Neutrophil (primary cell): Measurements from ENCODE around the gene IGLON5.

Source experiments
- H3K27ac ChIP-seq: fragments of 200-600 bp; sonication (generic); 2 replicates; pipeline ENCODE4 v1.5.1; 2016; ENCODE audit warnings: mild to moderate bottlenecking, moderate library complexity
- H3K27me3 ChIP-seq: fragments of 200-600 bp; sonication (generic); 2 replicates; pipeline ENCODE4 v1.6.0; 2016; ENCODE audit warnings: mild to moderate bottlenecking
- H3K36me3 ChIP-seq: fragments of 200-600 bp; sonication (generic); 2 replicates; pipeline ENCODE4 v1.5.1; 2017
- H3K4me1 ChIP-seq, 2 experiments: fragments of 200-600 bp in 1 of 2; sonication (generic) in 1 of 2; 1 replicate in 1 of 2; 2 replicates in 1 of 2; pipeline versions ENCODE4 v1.5.1 to v1.6.1; 2013 to 2016; ENCODE audit warnings: low read depth in 1 of 2, low read length in 1 of 2, mild to moderate bottlenecking in 1 of 2, moderate library complexity in 1 of 2; ENCODE audit not compliant: control insufficient read depth in 1 of 2, insufficient read depth in 1 of 2
- H3K4me3 ChIP-seq, 2 experiments: fragments of 200-600 bp in 1 of 2; sonication (generic) in 1 of 2; 1 replicate in 1 of 2; 2 replicates in 1 of 2; pipeline ENCODE4 v1.5.1; 2013 to 2016; ENCODE audit warnings: low read depth in 1 of 2, low read length in 1 of 2, mild to moderate bottlenecking in 1 of 2, moderate library complexity in 1 of 2
- H3K9me3 ChIP-seq: fragments of 200-600 bp; sonication (generic); 2 replicates; pipeline ENCODE4 v1.5.1; 2016
- TF ChIP-seq, protein P1 (sequence below): fragments of 200-600 bp; sonication (generic); IDR thresholded peaks from 2 replicates; pipeline ENCODE4 v1.5.1; 2016; ENCODE audit warnings: antibody characterized with exemption

IGLON5 gene

DNA sequence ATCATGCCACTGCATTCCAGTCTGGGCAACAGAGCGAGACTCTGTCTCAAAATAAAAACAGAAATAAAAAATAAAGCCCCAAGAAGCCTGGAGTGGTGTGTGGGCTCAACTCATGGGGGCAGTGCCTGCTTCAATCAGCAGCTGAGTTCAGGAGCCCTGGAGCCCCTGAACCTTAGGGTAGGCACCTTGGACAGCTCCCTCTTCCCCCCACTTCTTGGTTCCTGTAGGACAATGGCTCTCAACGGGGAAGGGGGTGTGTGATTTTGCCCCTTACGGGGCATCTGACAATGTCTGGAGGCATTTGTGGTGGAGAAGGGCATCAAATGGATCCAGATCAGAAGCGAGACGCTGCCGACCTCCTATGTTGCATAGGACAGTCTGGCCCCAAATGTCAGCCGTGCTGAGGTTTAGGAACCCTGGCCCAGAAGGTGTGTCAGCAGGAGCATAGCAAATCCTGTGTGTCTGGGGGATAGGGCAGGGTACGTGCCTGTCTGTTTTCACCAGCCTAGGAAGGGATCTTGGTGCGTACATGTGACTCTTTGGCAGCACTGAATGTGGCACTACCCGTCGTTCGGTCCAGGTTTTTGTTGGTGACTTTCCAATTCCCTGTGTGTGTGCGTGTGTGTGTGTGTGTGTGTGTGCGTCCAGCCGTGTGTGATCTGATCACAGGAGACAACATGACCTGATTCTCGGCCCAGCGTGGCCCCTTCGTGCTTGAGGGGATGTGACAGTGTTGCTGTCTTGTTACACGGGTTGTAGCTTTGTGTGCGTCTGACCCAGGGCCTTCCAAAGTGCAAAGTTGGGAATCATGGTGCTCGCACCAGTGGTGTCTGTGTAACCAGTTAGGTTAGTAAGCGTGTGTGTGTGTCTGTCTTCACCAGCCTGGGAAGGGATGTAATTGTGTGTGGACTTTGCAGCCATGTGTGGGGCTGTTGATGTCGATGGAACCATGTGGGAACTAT is 7.5 kb downstream of the IGLON5 start:
- TF ChIP-seq, protein P1, sequence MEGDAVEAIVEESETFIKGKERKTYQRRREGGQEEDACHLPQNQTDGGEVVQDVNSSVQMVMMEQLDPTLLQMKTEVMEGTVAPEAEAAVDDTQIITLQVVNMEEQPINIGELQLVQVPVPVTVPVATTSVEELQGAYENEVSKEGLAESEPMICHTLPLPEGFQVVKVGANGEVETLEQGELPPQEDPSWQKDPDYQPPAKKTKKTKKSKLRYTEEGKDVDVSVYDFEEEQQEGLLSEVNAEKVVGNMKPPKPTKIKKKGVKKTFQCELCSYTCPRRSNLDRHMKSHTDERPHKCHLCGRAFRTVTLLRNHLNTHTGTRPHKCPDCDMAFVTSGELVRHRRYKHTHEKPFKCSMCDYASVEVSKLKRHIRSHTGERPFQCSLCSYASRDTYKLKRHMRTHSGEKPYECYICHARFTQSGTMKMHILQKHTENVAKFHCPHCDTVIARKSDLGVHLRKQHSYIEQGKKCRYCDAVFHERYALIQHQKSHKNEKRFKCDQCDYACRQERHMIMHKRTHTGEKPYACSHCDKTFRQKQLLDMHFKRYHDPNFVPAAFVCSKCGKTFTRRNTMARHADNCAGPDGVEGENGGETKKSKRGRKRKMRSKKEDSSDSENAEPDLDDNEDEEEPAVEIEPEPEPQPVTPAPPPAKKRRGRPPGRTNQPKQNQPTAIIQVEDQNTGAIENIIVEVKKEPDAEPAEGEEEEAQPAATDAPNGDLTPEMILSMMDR: no peak
- no peak overlapping the region for H3K4me3 ChIP-seq
- peaks cover 44% of the 10 kb centered on the region for H3K27me3 ChIP-seq

DNA sequence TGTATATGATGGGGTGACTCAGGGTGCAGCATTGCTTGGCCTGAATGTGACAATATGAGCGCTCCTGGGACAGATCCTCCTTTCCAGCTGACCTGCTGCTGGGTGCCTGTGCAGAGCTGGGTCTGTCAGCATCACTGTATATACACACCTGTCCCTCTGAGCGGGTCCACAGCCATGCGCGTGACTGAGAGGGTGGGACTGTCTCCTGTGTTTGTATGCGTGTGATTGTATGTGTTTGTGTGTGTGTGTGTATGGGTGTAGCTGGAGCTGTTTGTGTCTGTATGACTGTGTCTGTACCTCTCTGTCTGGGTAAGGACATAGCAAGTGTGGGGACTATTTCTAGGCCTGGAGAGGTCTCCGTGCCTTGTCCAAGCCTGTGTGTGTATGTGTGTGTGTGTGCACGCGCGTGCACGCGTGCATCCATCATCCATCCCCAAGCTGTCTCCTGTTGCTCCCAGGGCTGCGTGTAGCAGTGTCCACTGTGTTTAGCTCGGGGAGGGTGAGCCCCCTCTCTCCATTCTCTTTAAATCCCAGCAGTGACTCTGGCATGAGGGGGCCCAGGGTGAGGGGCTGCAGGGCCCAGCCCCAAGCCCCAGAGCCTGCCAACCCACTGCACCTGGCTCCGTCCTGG is 8.3 kb downstream of the IGLON5 start:
- Histone ChIP-seq H3K4me1 (no peaks in the 10 kb centered on the region), H3K4me3 (no peak overlapping the region), H3K27me3 (peaks cover 46% of the 10 kb centered on the region), H3K9me3 (no peaks in the 10 kb centered on the region), H3K27ac (no peak overlapping the region), H3K36me3 (no peaks in the 10 kb centered on the region)
- TF ChIP-seq, protein P1: no peak

More for the DNA sequence above, 7.5 kb downstream of the IGLON5 start:
- Histone ChIP-seq H3K4me1 (no peaks in the 10 kb centered on the region), H3K9me3 (no peaks in the 10 kb centered on the region), H3K27ac (no peak overlapping the region), H3K36me3 (no peaks in the 10 kb centered on the region)

DNA sequence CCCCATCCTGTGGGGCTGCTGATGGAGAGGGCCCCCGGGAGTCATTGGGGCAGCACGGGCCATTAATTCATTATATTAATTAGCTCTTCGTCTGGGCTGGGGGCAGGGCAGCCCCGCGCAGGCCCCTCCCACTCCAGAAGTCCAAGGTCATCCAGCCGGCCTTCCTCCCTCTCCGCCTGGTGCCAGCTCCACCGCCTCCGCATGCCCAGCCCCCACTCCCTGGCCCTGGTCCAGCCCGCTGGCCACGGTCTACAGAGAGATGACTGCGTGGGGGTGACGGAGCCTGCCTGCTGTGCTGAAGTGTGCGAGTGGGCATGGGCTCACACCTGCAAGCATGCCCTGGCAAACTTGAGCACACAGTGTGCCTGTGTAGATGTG is 8.8 kb downstream of the IGLON5 start:
- TF ChIP-seq, protein P1: no peak
- Histone ChIP-seq H3K27me3 (peaks cover 46% of the 10 kb centered on the region), H3K4me1 (no peaks in the 10 kb centered on the region), H3K36me3 (no peaks in the 10 kb centered on the region), H3K27ac (no peak overlapping the region), H3K9me3 (no peaks in the 10 kb centered on the region), H3K4me3 (no peak overlapping the region)

DNA sequence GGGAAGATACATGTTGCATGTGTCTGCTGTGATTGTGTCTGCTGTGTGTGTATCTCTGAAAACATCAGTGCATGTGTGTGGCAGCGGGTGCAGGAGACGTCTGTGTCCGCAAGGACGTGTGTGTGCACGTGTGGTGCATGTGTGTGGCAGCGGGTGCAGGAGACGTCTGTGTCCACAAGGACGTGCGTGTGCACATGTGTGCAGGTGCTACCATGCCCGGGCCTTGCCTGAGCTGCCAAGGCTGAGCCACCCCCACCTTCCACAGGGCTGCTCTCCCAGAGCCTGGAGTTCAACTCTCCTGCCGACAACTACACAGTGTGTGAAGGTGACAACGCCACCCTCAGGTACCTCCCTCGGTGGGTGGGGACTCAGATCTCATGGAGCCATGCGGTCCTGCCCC is 10.4 kb downstream of the IGLON5 start:
- Histone ChIP-seq H3K36me3 (no peaks in the 10 kb centered on the region), H3K27ac (no peak overlapping the region), H3K4me1 (no peaks in the 10 kb centered on the region), H3K27me3 (peaks cover 60% of the 10 kb centered on the region), H3K9me3 (no peaks in the 10 kb centered on the region), H3K4me3 (no peak overlapping the region)
- TF ChIP-seq, protein P1: no peak

GRCh38 chr19:51323481-51324166 is 12.2 kb downstream of the IGLON5 start:
- TF ChIP-seq, protein P1: no peak
- no peak overlapping the region for H3K4me3 ChIP-seq
- no peaks in the 10 kb centered on the region for H3K36me3 ChIP-seq
- no peaks in the 10 kb centered on the region for H3K9me3 ChIP-seq
- H3K27ac ChIP-seq: no peak overlapping the region
- H3K27me3 ChIP-seq: peaks cover 72% of the 10 kb centered on the region
- H3K4me1 ChIP-seq: peaks cover 0 to 8% of the 10 kb centered on the region in 2 experiments
